DOHH2 (cell line): ENCODE results near the gene DHRS7C.

Experiments used
- H3F3A ChIP-seq: fragments of 200-600 bp; sonication (generic), shearing (Covaris generic); 2 replicates; pipeline ENCODE4 v1.6.0; 2016; ENCODE audit warnings: antibody characterized with exemption, mild to moderate bottlenecking; ENCODE audit not compliant: control insufficient read depth, insufficient read depth
- H3K27ac ChIP-seq: fragments of 200-600 bp; sonication (generic); 2 replicates; pipeline ENCODE4 v1.5.1; 2014; ENCODE audit warnings: low read depth, mild to moderate bottlenecking, low read length, moderate library complexity
- H3K27me3 ChIP-seq: fragments of 200-600 bp; sonication (generic); 2 replicates; pipeline ENCODE4 v1.6.1; 2014; ENCODE audit warnings: mild to moderate bottlenecking, low read length, mixed read lengths; ENCODE audit not compliant: control insufficient read depth
- H3K36me3 ChIP-seq: fragments of 200-600 bp; sonication (generic); 2 replicates; pipeline ENCODE4 v1.6.1; 2014; ENCODE audit warnings: mild to moderate bottlenecking, low read length, moderate library complexity, mixed read lengths; ENCODE audit not compliant: control insufficient read depth
- H3K4me1 ChIP-seq: fragments of 200-600 bp; sonication (generic); 2 replicates; pipeline ENCODE4 v1.6.1; 2014; ENCODE audit warnings: mild to moderate bottlenecking, low read length, mixed read lengths; ENCODE audit not compliant: control insufficient read depth
- H3K4me2 ChIP-seq: fragments of 200-600 bp; sonication (generic); 2 replicates; pipeline ENCODE4 v1.6.0; 2014; ENCODE audit warnings: mild to moderate bottlenecking, low read length, moderate library complexity
- H3K4me3 ChIP-seq: fragments of 200-600 bp; sonication (generic); 2 replicates; pipeline ENCODE4 v1.5.1; 2014; ENCODE audit warnings: mild to moderate bottlenecking, low read length, mixed read lengths
- H3K79me2 ChIP-seq: fragments of 200-600 bp; sonication (generic); 2 replicates; pipeline ENCODE4 v1.6.1; 2014; ENCODE audit warnings: mild to moderate bottlenecking, low read length, mixed read lengths; ENCODE audit not compliant: control insufficient read depth
- H3K9me2 ChIP-seq: fragments of 200-600 bp; sonication (generic); replicated peaks from 2 replicates; pipeline ENCODE4 v1.6.1; 2014; ENCODE audit warnings: mild to moderate bottlenecking, low read length, mixed read lengths; ENCODE audit not compliant: control insufficient read depth
- H3K9me3 ChIP-seq: fragments of 200-600 bp; sonication (generic); 2 replicates; pipeline ENCODE4 v1.6.1; 2014; ENCODE audit warnings: antibody characterized with exemption, low read length, mixed read lengths; ENCODE audit not compliant: control insufficient read depth, insufficient read depth
- H4K20me1 ChIP-seq: fragments of 200-600 bp; sonication (generic); 2 replicates; pipeline ENCODE4 v1.6.0; 2014; ENCODE audit warnings: low read depth, mild to moderate bottlenecking, antibody characterized with exemption, low read length, moderate library complexity; ENCODE audit not compliant: control insufficient read depth, insufficient read depth
- EZH2phosphoT487 ChIP-seq: fragments of 200-600 bp; sonication (generic); IDR thresholded peaks from 2 replicates; pipeline ENCODE4 v1.6.1; 2017; ENCODE audit warnings: borderline replicate concordance, mild to moderate bottlenecking, antibody characterized with exemption, low read length, moderate library complexity, mixed read lengths
- TF ChIP-seq, protein P1 (sequence below): fragments of 200-600 bp; sonication (generic); IDR thresholded peaks from one replicate; pipeline ENCODE4 v1.5.1; 2014; ENCODE audit warnings: antibody characterized with exemption, mild to moderate bottlenecking, low read depth, low read length; ENCODE audit not compliant: poor library complexity, severe bottlenecking

DHRS7C gene

DNA sequence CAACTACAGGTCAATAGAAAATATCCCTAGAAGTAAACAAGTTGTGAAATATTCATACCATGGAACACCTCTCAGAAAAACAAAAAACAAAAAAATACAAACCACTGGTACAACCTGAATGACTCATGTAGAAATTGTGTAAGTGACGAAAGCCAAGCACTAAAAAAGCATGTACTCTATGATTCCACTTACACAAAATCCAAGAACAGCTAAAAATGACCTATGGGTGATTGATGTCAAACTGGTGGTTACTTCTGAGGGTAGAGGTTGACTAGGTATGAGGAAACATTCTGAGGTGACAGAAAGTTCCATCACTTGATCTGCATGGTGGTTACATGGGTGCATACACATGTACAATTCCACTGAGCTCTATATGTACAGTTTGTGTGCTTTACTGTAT is 31.1 kb downstream of the DHRS7C start:
- Histone ChIP-seq H3K79me2 (no peaks in the 10 kb centered on the region), H3K9me2 (no peaks in the 10 kb centered on the region), H3K27me3 (no peaks in the 10 kb centered on the region), H3K4me1 (no peaks in the 10 kb centered on the region), H3F3A (no peaks in the 10 kb centered on the region), H3K9me3 (no peaks in the 10 kb centered on the region), H3K36me3 (no peaks in the 10 kb centered on the region), H4K20me1 (no peaks in the 10 kb centered on the region), H3K4me2 (no peak overlapping the region), H3K4me3 (no peak overlapping the region), H3K27ac (no peak overlapping the region)
- TF ChIP-seq EZH2phosphoT487: no peak
- TF ChIP-seq, protein P1, sequence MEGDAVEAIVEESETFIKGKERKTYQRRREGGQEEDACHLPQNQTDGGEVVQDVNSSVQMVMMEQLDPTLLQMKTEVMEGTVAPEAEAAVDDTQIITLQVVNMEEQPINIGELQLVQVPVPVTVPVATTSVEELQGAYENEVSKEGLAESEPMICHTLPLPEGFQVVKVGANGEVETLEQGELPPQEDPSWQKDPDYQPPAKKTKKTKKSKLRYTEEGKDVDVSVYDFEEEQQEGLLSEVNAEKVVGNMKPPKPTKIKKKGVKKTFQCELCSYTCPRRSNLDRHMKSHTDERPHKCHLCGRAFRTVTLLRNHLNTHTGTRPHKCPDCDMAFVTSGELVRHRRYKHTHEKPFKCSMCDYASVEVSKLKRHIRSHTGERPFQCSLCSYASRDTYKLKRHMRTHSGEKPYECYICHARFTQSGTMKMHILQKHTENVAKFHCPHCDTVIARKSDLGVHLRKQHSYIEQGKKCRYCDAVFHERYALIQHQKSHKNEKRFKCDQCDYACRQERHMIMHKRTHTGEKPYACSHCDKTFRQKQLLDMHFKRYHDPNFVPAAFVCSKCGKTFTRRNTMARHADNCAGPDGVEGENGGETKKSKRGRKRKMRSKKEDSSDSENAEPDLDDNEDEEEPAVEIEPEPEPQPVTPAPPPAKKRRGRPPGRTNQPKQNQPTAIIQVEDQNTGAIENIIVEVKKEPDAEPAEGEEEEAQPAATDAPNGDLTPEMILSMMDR: no peak

DNA sequence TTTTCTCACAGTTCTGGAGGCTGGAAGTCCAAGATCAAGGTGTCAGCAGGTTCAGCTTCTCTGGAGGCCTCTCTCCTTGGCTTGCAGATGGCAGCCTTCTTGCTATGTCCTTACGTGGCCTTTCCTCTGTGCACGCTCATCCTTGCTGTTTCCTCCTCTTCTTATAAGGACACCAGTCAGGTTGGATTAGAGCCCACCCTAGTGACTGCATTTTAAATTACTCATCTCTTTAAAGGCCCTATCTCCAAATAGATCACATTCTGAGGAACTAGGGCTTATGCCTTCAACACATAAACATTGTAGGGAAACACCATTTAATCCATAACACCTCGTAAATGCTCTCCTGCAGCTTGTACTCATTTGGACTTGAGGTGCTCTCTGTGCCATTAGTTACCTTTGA is 36.3 kb downstream of the DHRS7C start:
- H3K27ac ChIP-seq: no peak overlapping the region
- no peaks in the 10 kb centered on the region for H3K9me3 ChIP-seq
- H4K20me1 ChIP-seq: no peaks in the 10 kb centered on the region
- no peak overlapping the region for H3K4me3 ChIP-seq
- peaks cover 2% of the 10 kb centered on the region; the same call in 1 of the 2 replicates for H3K27me3 ChIP-seq
- H3K4me2 ChIP-seq: no peak overlapping the region
- H3F3A ChIP-seq: no peaks in the 10 kb centered on the region
- no peaks in the 10 kb centered on the region for H3K36me3 ChIP-seq
- no peaks in the 10 kb centered on the region for H3K9me2 ChIP-seq
- TF ChIP-seq EZH2phosphoT487: no peak
- TF ChIP-seq, protein P1: no peak
- H3K79me2 ChIP-seq: no peaks in the 10 kb centered on the region
- 0 out of 2 replicates have a peak, but pooled peaks cover 3% of the 10 kb centered on the region for H3K4me1 ChIP-seq

DNA sequence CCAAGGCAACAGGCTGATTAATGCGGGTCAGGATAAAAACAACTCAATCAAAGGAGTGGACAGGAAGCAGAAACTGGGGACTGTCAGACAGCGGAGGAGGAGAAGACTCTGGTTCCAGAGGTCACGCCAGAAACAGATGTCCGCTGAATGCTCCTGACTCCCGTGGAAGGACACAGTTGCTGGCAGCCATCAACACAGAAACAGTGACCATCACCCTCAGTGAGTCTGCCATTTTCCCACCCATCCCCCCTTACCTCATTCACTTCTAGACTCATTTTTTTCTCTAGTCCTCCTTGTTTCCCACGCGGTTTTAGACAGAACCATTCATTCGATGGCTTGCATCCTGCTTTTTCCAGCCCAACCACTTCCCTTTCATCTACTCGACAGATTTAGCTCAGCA is 40.9 kb downstream of the DHRS7C start:
- TF ChIP-seq EZH2phosphoT487: no peak
- TF ChIP-seq, protein P1: no peak
- Histone ChIP-seq H3F3A (no peaks in the 10 kb centered on the region), H3K27ac (no peak overlapping the region), H3K79me2 (no peaks in the 10 kb centered on the region), H3K4me1 (0 out of 2 replicates have a peak, but pooled peaks cover 3% of the 10 kb centered on the region), H3K4me2 (no peak overlapping the region), H3K9me3 (no peaks in the 10 kb centered on the region), H4K20me1 (no peaks in the 10 kb centered on the region), H3K9me2 (no peaks in the 10 kb centered on the region), H3K4me3 (no peak overlapping the region), H3K27me3 (peaks cover 5% of the 10 kb centered on the region; the same call in 1 of the 2 replicates), H3K36me3 (no peaks in the 10 kb centered on the region)
